Liver (tissue), 9 donors: ENCODE data around the gene NCS1. TPM values are rescaled to one million over a fixed set of nuclear protein-coding genes. Genes with fewer than 3 reads are reported as not detected.

Experiments used
- DNase-seq: peaks from one replicate; pipeline ENCODE4 v3.0.0-alpha.2; 2017; ENCODE audit warnings: low spot score
- H3K27ac ChIP-seq, 2 donors: one replicate each; pipeline ENCODE4 v1.7.0; 2013; ENCODE audit warnings: inconsistent platforms in 2 of 2, low read length in 2 of 2, control low read depth in 1 of 2, low read depth in 1 of 2, mild to moderate bottlenecking in 1 of 2
- H3K27me3 ChIP-seq, 4 donors: one replicate each; pipeline versions ENCODE4 v1.6.1 to v1.7.0; 2013; ENCODE audit warnings: low read length in 3 of 4, inconsistent platforms in 1 of 4, mild to moderate bottlenecking in 1 of 4, moderate library complexity in 1 of 4; ENCODE audit not compliant: control insufficient read depth in 4 of 4, insufficient read depth in 4 of 4
- H3K36me3 ChIP-seq, 4 donors: one replicate each; pipeline versions ENCODE4 v1.6.1 to v1.7.0; 2013; ENCODE audit warnings: low read length in 3 of 4, mild to moderate bottlenecking in 3 of 4, low read depth in 1 of 4, moderate library complexity in 1 of 4; ENCODE audit not compliant: control insufficient read depth in 4 of 4, insufficient read depth in 3 of 4
- H3K4me1 ChIP-seq, 4 donors: one replicate each; pipeline versions ENCODE4 v1.6.1 to v1.7.0; 2013; ENCODE audit warnings: low read length in 3 of 4, mild to moderate bottlenecking in 3 of 4, moderate library complexity in 1 of 4; ENCODE audit not compliant: control insufficient read depth in 4 of 4, insufficient read depth in 4 of 4
- H3K4me3 ChIP-seq, 3 donors: one replicate each; pipeline versions ENCODE4 v1.6.1 to v1.7.0; 2013; ENCODE audit warnings: low read length in 3 of 3, control low read depth in 1 of 3, low read depth in 1 of 3, mild to moderate bottlenecking in 1 of 3
- H3K9ac ChIP-seq, 2 donors: one replicate each; pipeline ENCODE4 v1.7.0; 2013; ENCODE audit warnings: low read length in 2 of 2, mild to moderate bottlenecking in 2 of 2, moderate library complexity in 2 of 2, control low read depth in 1 of 2, low read depth in 1 of 2
- H3K9me3 ChIP-seq, 4 donors: one replicate each; pipeline versions ENCODE4 v1.6.1 to v1.7.0; 2013; ENCODE audit warnings: low read length in 3 of 4; ENCODE audit not compliant: control insufficient read depth in 4 of 4
- EGR1 ChIP-seq, 2 donors: IDR thresholded peaks; 2 replicates each; pipeline ENCODE4 v1.6.1; 2016 to 2018; ENCODE audit warnings: antibody characterized with exemption in 2 of 2, low read depth in 2 of 2
- FOXA1 ChIP-seq: IDR thresholded peaks from 2 replicates; pipeline ENCODE4 v1.6.1; 2016; ENCODE audit warnings: antibody characterized with exemption
- FOXA2 ChIP-seq: IDR thresholded peaks from 2 replicates; pipeline ENCODE4 v1.6.1; 2016; ENCODE audit warnings: antibody characterized with exemption
- GABPA ChIP-seq, 2 donors: IDR thresholded peaks in 1 of 2; conservative IDR thresholded peaks in 1 of 2; 2 replicates each; pipeline ENCODE4 v1.6.1; 2016; ENCODE audit warnings: antibody characterized with exemption in 2 of 2, mild to moderate bottlenecking in 1 of 2, moderate library complexity in 1 of 2
- HNF4A ChIP-seq, 2 donors: conservative IDR thresholded peaks; 2 replicates each; pipeline ENCODE4 v1.6.1; 2016; ENCODE audit warnings: antibody characterized with exemption in 2 of 2, mild to moderate bottlenecking in 2 of 2
- HNF4G ChIP-seq: IDR thresholded peaks from 2 replicates; pipeline ENCODE4 v1.6.1; 2016; ENCODE audit warnings: antibody characterized with exemption
- JUND ChIP-seq, 2 donors: IDR thresholded peaks; 2 replicates each; pipeline ENCODE4 v1.6.1; 2016; ENCODE audit warnings: antibody characterized with exemption in 2 of 2
- NR2F2 ChIP-seq: IDR thresholded peaks from 2 replicates; pipeline ENCODE4 v1.6.1; 2016; ENCODE audit warnings: antibody characterized with exemption
- RAD21 ChIP-seq, 2 donors: IDR thresholded peaks; 2 replicates each; pipeline ENCODE4 v1.6.1; 2016; ENCODE audit warnings: antibody characterized with exemption in 2 of 2, mild to moderate bottlenecking in 2 of 2
- RXRA ChIP-seq, 2 donors: IDR thresholded peaks; 2 replicates each; pipeline ENCODE4 v1.6.1; 2017 to 2018; ENCODE audit warnings: antibody characterized with exemption in 2 of 2, mild to moderate bottlenecking in 1 of 2
- SP1 ChIP-seq: IDR thresholded peaks from 2 replicates; pipeline ENCODE4 v1.6.1; 2018; ENCODE audit warnings: antibody characterized with exemption, mild to moderate bottlenecking
- TAF1 ChIP-seq: conservative IDR thresholded peaks from 2 replicates; pipeline ENCODE4 v1.6.1; 2016; ENCODE audit warnings: antibody characterized with exemption, mild to moderate bottlenecking
- YY1 ChIP-seq: IDR thresholded peaks from 2 replicates; pipeline ENCODE4 v1.6.1; 2016; ENCODE audit warnings: antibody characterized with exemption, mild to moderate bottlenecking
- WGBS: extraction: QIAGEN DNeasy Blood & Tissue Kit; methylation state at CpG from one replicate; pipeline ENCODE4 v1.1.7; 2013; 5-methylcytosine and 5-hydroxymethylcytosine counted together
- polyA plus RNA-seq, 2 donors: library from polyadenylated mRNA; stranded (reverse) in 1 of 2; unstranded in 1 of 2; fragments of 200-250 nt in 1 of 2; fragments of >200 nt in 1 of 2; fragmentation: Nextera tagmentation in 1 of 2; extraction: Ambion mirVana in 1 of 2; gene quantifications; one replicate each; pipeline versions ENCODE4 v1.2.1 to v1.2.3, GENCODE V29; 2013 to 2015
- total RNA-seq, 2 donors: library from RNA; depleted of rRNA; stranded (reverse); fragments of >200 nt; gene quantifications; one replicate each; pipeline ENCODE4 v1.2.3, GENCODE V29; 2014
- TF ChIP-seq, protein P1 (sequence below): IDR thresholded peaks from 2 replicates; pipeline ENCODE4 v1.6.1; 2016; ENCODE audit warnings: antibody characterized with exemption
- TF ChIP-seq, protein P2 (sequence below): fragments of 150-350 bp; IDR thresholded peaks from 2 replicates; pipeline ENCODE4 v1.5.1; 2017; ENCODE audit warnings: improper control_type of control experiment, low read depth, low read length; ENCODE audit not compliant: missing input control
- TF ChIP-seq, protein P3 (sequence below): IDR thresholded peaks from 2 replicates; pipeline ENCODE4 v1.6.1; 2016; ENCODE audit warnings: antibody characterized with exemption, mild to moderate bottlenecking
- TF ChIP-seq, protein P4 (sequence below): IDR thresholded peaks from 2 replicates; pipeline ENCODE4 v1.6.1; 2016; ENCODE audit warnings: antibody characterized with exemption
- TF ChIP-seq, protein P5 (sequence below): IDR thresholded peaks from 2 replicates; pipeline ENCODE4 v1.6.1; 2016; ENCODE audit warnings: antibody characterized with exemption
- donor health status: healthy.
- donor health status: healthy.
- donor health status: healthy.
- donor health status: healthy.
- donor health status: healthy.

The NCS1 gene
- total and polyA plus RNA-seq, 4 donors: 0.35 to 2.5 (median 1.2) TPM

DNA sequence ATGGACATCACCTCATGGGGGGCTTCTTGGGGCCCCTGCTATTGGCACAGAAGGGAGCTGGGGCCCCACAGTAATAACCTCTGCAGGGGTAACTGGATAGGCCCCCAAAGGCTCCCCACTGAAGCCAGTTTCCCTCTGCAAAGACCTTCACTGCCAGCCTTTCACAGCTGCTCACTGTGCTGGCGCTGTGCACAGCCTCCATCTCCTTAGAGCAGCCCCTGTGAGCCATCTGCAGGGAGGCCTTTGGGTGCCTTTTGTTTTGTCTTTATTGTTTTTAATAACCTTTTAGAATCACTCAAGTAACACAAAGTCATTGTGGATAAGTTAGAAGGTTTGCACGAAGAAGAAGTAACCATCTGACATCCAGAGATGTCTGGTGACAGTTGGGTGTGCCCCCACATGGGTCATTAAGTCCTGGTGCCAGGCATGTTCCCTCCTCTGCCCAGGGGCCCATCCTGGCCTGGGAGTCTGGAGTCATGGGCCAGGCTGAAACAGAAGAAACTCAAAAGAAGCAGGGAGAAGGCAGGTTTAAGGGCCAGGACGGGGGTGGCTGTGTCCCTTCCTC is 42.7 kb downstream of the NCS1 start:
- H3K36me3 ChIP-seq: no peaks in the 10 kb centered on the region
- H3K4me3 ChIP-seq: no peak overlapping the region
- TF ChIP-seq JUND (IDR thresholded peaks at IDR 0.05) (no peak), FOXA2 (no peak), TAF1 (no peak), NR2F2 (no peak), EGR1 (IDR thresholded peaks at IDR 0.05; ENCODE audit: low read depth in 2 of 2) (no peak), FOXA1 (no peak), HNF4G (no peak), RXRA (IDR thresholded peaks at IDR 0.05) (no peak), HNF4A (conservative IDR thresholded peaks at IDR 0.05) (no peak), GABPA (IDR thresholded peaks at IDR 0.05 in 1 of 2, conservative IDR thresholded peaks at IDR 0.05 in 1 of 2) (no peak), YY1 (no peak), RAD21 (IDR thresholded peaks at IDR 0.05) (no peak), SP1 (no peak)
- TF ChIP-seq, protein P1, sequence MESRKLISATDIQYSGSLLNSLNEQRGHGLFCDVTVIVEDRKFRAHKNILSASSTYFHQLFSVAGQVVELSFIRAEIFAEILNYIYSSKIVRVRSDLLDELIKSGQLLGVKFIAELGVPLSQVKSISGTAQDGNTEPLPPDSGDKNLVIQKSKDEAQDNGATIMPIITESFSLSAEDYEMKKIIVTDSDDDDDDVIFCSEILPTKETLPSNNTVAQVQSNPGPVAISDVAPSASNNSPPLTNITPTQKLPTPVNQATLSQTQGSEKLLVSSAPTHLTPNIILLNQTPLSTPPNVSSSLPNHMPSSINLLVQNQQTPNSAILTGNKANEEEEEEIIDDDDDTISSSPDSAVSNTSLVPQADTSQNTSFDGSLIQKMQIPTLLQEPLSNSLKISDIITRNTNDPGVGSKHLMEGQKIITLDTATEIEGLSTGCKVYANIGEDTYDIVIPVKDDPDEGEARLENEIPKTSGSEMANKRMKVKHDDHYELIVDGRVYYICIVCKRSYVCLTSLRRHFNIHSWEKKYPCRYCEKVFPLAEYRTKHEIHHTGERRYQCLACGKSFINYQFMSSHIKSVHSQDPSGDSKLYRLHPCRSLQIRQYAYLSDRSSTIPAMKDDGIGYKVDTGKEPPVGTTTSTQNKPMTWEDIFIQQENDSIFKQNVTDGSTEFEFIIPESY: no peak
- TF ChIP-seq, protein P2, sequence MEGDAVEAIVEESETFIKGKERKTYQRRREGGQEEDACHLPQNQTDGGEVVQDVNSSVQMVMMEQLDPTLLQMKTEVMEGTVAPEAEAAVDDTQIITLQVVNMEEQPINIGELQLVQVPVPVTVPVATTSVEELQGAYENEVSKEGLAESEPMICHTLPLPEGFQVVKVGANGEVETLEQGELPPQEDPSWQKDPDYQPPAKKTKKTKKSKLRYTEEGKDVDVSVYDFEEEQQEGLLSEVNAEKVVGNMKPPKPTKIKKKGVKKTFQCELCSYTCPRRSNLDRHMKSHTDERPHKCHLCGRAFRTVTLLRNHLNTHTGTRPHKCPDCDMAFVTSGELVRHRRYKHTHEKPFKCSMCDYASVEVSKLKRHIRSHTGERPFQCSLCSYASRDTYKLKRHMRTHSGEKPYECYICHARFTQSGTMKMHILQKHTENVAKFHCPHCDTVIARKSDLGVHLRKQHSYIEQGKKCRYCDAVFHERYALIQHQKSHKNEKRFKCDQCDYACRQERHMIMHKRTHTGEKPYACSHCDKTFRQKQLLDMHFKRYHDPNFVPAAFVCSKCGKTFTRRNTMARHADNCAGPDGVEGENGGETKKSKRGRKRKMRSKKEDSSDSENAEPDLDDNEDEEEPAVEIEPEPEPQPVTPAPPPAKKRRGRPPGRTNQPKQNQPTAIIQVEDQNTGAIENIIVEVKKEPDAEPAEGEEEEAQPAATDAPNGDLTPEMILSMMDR: no peak
- TF ChIP-seq, protein P3, sequence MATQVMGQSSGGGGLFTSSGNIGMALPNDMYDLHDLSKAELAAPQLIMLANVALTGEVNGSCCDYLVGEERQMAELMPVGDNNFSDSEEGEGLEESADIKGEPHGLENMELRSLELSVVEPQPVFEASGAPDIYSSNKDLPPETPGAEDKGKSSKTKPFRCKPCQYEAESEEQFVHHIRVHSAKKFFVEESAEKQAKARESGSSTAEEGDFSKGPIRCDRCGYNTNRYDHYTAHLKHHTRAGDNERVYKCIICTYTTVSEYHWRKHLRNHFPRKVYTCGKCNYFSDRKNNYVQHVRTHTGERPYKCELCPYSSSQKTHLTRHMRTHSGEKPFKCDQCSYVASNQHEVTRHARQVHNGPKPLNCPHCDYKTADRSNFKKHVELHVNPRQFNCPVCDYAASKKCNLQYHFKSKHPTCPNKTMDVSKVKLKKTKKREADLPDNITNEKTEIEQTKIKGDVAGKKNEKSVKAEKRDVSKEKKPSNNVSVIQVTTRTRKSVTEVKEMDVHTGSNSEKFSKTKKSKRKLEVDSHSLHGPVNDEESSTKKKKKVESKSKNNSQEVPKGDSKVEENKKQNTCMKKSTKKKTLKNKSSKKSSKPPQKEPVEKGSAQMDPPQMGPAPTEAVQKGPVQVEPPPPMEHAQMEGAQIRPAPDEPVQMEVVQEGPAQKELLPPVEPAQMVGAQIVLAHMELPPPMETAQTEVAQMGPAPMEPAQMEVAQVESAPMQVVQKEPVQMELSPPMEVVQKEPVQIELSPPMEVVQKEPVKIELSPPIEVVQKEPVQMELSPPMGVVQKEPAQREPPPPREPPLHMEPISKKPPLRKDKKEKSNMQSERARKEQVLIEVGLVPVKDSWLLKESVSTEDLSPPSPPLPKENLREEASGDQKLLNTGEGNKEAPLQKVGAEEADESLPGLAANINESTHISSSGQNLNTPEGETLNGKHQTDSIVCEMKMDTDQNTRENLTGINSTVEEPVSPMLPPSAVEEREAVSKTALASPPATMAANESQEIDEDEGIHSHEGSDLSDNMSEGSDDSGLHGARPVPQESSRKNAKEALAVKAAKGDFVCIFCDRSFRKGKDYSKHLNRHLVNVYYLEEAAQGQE: no peak
- TF ChIP-seq, protein P4, sequence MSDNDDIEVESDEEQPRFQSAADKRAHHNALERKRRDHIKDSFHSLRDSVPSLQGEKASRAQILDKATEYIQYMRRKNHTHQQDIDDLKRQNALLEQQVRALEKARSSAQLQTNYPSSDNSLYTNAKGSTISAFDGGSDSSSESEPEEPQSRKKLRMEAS: no peak
- TF ChIP-seq, protein P5, sequence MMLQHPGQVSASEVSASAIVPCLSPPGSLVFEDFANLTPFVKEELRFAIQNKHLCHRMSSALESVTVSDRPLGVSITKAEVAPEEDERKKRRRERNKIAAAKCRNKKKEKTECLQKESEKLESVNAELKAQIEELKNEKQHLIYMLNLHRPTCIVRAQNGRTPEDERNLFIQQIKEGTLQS: no peak
- no peaks in the 10 kb centered on the region for H3K9me3 ChIP-seq
- 90% methylated on average over 3 of the region's 3 CpGs for WGBS
- no peaks in the 10 kb centered on the region for H3K4me1 ChIP-seq
- H3K9ac ChIP-seq: no peak overlapping the region
- H3K27me3 ChIP-seq: no peaks in the 10 kb centered on the region
- no peak overlapping the region for H3K27ac ChIP-seq
- no peak for DNase-seq
